ENCODE measurements around the gene TTI1.

The TTI1 gene

DNA sequence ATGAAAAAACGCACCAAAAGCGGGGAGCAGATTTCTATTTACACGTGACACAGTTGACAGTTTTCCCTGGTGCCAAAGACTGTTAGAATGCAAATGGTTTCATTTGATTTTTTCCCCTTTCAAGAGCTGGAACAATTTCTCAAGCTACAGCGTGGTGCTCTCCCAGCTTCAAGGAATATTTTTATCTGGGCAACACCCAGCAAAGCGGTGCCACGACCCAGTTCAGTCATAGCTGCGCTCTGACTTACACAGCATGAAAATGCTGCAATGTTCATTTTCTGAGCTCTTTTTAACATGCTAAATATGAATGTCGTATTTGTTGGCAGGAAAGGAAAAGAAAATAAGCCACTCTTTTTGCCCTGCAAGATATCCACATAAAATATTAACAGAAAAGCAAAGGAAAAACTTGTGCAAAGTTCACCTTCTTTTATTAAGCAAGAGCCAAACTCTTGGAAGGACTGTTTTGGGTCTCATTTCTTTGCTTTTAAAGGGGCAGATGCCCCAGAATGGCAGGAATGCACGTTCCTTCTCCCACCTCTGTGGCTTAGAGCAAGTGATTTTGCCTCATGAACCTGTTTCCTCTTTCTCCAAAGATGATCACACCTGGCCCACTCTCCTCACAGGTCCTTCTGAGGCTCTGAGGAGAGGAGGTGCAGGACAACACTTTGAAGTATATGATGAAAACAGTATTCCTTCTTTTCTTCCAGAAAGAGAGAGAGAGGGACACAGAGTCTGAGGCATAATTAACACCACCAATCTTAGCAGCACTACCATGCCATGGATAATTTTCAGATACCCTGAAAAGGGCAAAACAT is 47.0 kb downstream of the TTI1 start:
- TF ChIP-seq, protein P1, sequence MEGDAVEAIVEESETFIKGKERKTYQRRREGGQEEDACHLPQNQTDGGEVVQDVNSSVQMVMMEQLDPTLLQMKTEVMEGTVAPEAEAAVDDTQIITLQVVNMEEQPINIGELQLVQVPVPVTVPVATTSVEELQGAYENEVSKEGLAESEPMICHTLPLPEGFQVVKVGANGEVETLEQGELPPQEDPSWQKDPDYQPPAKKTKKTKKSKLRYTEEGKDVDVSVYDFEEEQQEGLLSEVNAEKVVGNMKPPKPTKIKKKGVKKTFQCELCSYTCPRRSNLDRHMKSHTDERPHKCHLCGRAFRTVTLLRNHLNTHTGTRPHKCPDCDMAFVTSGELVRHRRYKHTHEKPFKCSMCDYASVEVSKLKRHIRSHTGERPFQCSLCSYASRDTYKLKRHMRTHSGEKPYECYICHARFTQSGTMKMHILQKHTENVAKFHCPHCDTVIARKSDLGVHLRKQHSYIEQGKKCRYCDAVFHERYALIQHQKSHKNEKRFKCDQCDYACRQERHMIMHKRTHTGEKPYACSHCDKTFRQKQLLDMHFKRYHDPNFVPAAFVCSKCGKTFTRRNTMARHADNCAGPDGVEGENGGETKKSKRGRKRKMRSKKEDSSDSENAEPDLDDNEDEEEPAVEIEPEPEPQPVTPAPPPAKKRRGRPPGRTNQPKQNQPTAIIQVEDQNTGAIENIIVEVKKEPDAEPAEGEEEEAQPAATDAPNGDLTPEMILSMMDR (IDR thresholded peaks at IDR 0.05; ENCODE audit: low read depth, low read length) = no peak
- H3K4me3 ChIP-seq (replicated peaks in 1 of 2; ENCODE audit: low read depth in 2 of 2, low read length in 2 of 2) = no peak overlapping the region
- no peak for DNase-seq (ENCODE audit: low read depth in 2 of 2)

DNA sequence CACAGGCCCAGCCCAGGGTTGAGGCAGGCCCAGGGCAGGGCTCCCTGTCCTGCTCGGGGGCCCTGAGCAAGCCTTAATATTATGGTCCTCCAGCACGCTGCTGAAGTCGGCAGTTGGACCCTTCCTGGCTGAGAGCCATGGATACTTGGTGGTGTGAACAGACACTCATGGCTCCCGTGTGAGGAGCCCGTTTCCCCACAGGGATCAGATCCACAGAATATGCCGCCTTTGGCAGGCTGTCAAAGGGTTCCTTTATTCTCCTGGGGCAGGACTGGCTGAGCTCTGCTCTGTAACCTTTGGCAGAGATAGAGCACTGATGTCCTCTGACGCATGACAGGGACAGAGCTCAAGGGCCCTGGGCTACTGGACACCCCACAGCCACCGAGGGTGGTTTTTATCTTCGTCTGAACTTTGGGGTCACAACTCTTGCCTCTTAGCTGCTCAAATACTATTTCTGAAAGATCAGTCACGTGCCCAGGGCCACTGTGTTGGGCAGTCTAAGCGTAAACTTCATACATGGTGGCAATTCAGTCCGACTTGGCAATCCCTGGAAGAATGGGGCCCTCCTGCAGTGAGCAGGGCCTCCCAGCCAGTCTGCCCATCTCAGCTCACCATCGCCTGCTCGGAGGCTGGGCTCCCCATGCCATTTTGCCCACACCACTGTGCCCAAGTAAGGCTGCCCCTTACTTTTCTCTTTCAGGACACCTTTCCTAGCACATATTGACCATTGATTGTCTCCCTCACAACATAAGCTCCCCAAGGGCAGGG is 49.1 kb downstream of the TTI1 start:
- TF ChIP-seq, protein P1 (IDR thresholded peaks at IDR 0.05; ENCODE audit: low read depth, low read length) = no peak
- no peak overlapping the region for H3K4me3 ChIP-seq (replicated peaks in 1 of 2; ENCODE audit: low read depth in 2 of 2, low read length in 2 of 2)
- DNase-seq (ENCODE audit: low read depth in 2 of 2) = no peak

DNA sequence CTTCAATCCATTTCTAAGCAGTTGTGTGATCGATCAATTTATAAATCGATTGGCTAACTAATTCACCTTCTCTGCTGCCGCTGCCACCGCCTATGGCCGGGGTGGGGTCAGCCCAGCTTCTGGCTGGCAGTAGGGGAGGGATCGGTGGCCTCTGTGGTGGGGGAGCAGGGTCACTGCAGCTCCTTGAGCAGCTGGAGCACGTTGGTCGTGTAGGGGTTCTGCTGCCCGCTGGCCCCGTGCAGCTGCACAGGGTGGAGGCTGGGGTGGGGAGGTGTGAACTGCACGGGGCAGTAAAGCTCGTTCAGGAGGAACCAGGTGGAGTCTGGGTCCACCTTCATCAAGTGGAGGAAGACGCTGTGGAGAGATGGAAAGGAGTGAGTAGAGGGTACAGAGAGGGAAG is 50.0 kb downstream of the TTI1 start:
- no peak for DNase-seq (ENCODE audit: low read depth in 2 of 2)
- no peak overlapping the region for H3K4me3 ChIP-seq (replicated peaks in 1 of 2; ENCODE audit: low read depth in 2 of 2, low read length in 2 of 2)
- TF ChIP-seq, protein P1 (IDR thresholded peaks at IDR 0.05; ENCODE audit: low read depth, low read length) = no peak

DNA sequence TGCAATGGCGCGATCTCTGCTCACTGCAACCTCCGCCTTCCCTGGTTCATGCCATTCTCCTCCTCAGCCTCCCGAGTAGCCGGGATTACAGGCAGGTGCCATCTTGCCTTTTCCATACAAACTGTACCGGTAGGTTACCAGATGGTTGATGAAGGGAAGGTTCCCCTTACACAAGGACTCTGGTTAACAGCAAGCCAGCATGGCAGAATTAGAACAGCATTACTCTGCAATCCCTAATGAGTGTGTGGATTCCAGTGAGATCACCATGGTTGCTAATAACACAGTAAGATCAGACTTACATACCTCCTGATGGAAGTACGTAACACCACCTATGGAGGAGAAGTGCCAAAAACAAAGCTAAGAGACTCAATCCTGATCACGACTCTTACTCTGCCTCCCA is 51.7 kb downstream of the TTI1 start:
- DNase-seq (ENCODE audit: low read depth in 2 of 2) = no peak
- H3K4me3 ChIP-seq (replicated peaks in 1 of 2; ENCODE audit: low read depth in 2 of 2, low read length in 2 of 2) = no peak overlapping the region
- TF ChIP-seq, protein P1 (IDR thresholded peaks at IDR 0.05; ENCODE audit: low read depth, low read length) = no peak

DNA sequence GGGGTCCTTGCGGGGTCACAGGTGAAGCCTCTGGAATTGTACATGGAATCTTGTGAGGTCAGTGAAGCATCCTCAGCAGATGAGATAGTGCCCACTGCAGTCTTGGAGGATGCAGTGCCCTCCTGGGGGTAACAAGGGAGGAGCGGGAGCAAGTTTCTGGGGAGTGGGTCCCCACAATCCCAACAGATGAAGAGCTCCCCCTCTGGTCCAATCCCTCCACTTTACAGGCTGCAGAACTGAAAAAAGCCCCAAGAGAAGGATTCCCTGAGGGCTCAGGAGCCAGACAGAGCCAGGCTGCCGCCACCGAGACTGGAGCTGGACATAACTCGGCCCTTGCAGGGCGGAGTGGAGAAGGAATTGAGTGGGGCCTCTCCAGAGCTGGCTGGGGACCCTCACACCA is 52.4 kb downstream of the TTI1 start:
- H3K4me3 ChIP-seq (replicated peaks in 1 of 2; ENCODE audit: low read depth in 2 of 2, low read length in 2 of 2) = no peak overlapping the region
- no peak for DNase-seq (ENCODE audit: low read depth in 2 of 2)
- TF ChIP-seq, protein P1 (IDR thresholded peaks at IDR 0.05; ENCODE audit: low read depth, low read length) = no peak

DNA sequence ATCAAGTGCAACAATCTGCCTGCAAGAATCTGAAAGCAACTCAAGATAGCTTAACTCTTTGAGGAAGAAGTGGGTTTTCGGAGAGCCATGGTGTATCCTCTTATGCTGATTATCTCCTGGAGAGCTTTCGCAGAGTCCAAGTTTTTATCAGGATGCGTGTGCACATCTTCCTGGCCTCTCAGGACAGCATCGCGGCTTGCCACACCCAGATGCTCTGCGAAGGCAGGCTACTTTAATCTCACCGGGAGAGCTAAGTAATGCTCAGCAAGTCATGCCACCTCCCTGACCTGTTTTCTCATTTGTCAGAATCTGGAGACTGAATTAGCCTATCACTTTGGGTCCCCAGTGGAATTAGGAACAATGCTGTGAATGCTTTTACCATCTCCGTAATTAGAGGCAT is 52.9 kb downstream of the TTI1 start:
- no peak for DNase-seq (ENCODE audit: low read depth in 2 of 2)
- TF ChIP-seq, protein P1 (IDR thresholded peaks at IDR 0.05; ENCODE audit: low read depth, low read length) = no peak
- H3K4me3 ChIP-seq (replicated peaks in 1 of 2; ENCODE audit: low read depth in 2 of 2, low read length in 2 of 2) = no peak overlapping the region

Measured in cardiac fibroblast (primary cell).